Stimulated activated CD8-positive, alpha-beta memory T cell treated with anti-CD3 and anti-CD28 coated beads, Interleukin-15, amount 100 ng/mL, for 48 hours (primary cell): ENCODE data around the gene MAP4.

Experiments used
- DNase-seq, 2 donors: peaks; one replicate each; pipeline ENCODE4 v3.0.0-alpha.2; 2020; ENCODE audit warnings: low read depth in 2 of 2

The MAP4 gene

DNA sequence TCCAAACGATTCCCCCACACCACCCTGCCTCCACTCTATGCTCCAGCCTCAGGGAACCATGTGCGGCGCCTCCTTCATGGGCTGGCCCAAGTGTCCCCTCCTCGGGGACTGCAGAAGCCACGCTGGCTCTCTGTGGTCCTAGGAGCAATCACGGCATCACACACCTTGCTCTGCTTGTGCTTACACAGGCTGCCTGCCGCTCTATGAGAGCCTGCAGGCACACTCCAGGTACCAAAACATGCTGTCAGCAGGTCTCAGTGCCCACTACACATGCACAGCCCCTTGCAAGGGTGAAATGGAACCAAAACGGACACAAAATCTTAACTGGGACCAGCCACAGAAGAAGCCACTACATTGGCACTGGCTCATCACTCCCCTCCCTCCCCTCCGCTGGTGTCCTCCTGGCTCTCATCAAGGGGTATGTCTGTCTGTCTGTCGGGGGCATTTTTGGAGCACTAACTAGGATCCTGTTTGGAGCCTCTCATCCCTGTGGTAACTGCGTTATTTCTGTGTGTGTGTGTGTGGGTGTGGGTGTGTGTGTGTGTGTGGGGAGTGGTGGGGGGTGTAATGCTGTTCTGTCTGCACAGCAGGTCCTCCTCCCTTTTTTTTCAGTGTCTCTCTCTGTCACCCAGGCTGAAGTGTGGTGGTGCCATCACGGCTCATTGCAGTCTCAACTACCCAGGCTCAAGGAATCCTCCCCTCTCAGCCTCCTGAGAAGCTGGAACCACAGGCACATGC lies 152.7 kb downstream of the MAP4 start:
- DNase-seq, result no peak

DNA sequence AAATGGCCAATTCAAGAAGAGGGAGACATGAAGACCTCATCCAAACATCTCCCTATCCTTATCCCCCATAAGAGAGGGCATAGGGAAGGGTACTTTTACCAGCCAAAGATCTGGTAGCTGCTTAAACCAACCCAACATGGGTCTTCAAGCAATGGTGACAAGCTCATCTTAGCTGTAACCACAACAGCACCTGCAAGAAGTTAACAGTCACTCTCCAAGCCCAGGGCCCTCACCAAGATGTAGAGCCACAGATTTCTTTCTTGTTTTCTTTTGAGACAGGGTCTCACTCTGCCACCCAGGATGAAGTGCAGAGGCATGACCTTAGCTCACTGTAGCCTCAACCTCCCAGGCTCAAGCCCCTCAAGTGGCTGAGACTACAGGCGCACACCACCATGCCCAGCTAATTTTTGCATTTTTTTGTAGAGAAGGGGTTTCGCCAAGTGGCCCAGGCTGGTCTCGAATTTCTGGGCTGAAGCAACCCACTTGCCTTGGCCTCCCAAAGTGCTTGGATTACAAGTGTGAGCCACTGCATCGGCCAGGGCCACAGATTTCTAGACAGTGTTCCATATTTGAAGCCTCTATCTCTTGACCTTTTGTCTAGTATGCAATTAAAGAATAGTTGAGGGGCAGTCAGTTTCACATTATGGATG lies 156.1 kb downstream of the MAP4 start:
- DNase-seq, result no peak

DNA sequence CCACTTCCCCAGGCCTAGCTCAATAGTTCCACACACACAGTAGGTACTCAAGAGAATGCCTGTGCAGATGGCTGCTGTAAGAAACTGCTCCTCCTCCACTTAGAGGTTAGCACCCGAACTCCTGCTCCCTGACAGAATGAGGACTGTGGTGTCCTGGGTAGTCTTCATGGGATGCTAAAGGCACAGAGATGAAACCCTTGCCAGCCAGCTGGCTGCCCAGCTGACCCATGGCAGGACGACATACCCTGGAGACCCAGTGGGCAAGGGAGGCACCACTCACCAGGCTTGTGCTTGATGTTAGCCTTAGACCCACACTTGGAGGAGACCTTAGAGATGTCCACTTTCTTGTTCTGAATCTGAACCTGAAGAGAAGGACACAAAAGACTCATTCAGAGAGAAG lies 159.1 kb downstream of the MAP4 start:
- DNase-seq, result no peak

DNA sequence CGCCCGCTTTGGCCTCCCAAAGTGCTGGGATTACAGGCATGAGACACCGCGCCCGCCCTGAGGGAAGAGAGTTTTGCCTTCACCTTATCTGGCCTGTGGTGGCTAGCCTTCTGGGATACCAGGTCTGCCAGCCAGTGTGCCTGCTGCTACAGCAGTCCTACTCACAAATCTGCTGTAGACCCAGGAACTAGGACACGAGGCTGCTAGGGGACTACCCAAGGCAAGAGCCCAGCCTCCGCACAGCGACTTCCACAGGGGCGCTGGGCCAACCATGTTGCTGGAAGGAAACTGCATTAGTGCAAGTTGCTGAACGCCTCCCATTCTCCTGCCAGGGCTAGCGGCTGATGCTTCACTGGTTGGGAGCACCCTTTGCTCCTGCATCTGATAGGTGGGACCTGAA lies 159.5 kb downstream of the MAP4 start:
- no peak for DNase-seq

DNA sequence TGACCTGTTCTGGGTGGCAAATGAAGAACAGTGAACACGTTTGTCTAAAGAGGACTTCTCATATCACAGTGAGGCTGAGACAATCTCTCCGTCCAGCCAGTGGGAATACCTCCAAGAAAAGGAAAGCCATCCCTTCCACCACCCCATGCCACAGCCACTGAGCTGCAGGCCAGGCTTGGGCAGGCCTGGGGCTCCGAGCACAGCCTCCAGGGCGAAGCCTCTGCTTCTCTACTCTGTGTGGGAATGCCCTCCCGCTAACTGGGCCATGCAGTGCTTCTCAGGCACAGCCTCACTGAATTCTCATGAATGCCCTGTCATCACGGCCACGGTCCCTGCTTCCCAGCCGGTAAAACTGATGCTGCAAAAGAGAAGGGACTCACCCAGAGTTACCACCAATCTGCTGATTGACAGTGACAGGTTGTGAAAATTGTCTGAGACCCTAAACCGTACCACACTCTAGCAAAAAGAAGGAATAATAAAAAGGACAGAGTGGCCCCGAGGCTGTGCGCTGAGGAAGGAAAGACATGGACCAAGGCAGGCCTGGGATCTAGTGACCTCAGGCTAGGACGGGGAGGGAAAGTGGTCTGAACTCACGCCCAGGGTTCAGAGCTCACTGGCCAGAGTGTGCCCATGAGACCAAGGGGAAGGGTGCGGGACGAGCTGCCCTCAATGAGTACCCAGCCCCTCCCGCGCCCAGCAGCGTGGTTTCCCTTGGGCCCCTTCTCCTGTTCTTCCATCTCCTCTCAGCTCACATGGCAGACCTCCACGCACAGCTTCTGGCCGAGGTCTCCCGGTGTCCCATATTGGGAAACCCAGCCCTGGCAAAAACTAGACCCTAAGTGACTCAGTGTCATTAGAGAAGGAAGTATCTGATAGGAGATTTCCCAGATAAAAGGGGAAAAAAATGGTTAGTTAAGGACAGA lies 160.5 kb downstream of the MAP4 start:
- no peak for DNase-seq

DNA sequence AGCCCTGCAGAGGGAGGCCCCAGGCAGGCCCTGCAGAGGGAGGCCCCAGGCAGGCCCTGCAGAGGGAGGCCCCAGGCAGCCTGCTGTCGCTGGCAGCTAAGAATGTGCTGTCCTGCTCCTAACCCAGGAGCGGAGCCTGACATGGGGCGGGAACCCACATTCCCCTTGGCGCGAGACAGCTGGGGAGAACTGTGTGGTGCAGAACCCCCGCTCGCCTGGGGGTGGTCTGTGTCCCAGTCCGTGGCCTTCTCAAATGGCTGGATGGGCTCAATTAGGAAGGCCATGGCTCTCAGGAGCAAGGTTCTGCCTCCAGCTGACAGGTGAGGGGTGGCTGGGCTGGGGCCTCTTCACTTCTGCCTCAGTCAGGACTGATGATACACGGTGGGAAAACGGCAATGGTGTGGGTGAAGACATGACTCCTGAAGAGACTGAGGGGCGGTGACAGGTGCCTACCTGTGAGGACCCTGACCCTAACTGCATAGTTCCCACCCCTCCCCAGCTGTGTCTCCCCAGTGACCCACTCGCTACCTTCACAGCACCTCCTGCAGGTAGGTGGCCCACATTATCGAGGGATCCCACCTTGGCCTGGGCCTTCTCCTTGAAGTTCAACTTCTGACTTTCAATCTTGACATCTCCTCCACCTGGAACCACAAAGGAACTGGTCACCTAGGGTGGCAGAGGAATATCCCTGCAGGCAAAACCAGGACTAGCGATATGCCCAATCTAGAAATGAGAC lies 161.3 kb downstream of the MAP4 start:
- no peak for DNase-seq

DNA sequence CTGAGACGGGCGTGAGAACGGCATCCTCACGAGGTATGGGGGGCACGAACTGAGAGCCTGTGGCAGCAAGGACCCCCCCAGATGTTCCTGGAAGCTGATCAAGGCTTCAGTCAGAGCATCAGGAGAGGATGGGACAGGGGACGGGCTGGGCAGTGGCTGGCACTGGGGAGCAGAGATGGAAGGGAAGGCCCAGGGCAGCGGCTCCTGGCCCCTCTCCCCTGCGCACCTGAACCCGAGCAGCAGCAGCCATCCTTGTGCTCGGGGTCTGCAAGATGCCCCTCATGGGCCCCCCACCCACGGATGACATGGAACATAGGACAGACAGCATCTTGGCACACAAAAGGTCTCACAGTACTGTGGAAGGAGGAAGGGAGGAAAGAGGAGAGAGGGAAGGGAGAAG lies 161.9 kb downstream of the MAP4 start:
- DNase-seq, result no peak

DNA sequence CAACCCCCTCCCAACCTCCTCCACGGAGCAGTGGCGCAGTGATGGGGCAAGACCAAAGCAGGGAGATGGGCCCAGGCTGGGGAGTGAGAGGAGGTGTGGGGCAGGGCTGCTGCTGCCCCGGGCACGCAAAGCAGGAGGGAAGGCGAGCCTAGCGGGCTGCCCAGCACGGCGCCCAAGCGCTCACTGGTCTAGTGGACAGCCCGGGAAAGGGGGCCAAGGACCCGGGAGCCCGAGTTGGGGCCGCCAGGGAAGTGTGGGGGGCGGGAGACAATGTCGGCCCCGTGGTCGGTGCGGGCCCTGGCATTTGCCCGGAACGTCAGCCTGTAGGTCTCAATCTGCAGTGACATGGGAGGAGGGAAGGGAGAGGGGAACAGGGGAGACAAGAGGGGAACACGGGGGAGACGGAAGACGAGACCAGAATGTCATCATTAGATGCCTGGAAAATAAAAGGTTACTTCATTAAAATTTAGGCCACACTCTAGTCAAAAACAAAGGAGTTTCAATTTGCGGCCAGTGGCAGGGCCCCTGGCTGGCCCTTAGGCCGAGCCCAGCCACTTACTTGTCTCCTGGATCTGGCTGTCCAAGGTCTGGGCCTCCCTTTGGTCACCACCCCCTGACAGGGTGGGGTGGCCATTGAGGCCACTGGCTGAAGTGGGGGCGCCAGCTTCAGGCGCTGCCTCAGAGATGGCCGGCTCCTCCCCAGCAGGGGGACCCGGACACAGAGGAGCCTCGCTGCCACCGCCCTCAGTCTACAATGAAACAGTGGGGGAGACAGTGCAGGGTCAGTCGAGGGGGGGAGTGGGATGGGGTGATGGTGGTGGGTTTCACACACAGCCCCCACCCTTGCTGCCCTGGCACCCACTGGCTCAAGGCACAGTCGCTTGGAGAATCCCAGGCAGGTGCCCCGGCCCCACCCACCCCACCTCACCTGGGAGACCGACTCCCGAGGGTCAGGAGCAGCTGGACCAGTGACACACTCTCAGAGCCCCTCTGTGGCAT lies 163.3 kb downstream of the MAP4 start:
- no peak for DNase-seq

DNA sequence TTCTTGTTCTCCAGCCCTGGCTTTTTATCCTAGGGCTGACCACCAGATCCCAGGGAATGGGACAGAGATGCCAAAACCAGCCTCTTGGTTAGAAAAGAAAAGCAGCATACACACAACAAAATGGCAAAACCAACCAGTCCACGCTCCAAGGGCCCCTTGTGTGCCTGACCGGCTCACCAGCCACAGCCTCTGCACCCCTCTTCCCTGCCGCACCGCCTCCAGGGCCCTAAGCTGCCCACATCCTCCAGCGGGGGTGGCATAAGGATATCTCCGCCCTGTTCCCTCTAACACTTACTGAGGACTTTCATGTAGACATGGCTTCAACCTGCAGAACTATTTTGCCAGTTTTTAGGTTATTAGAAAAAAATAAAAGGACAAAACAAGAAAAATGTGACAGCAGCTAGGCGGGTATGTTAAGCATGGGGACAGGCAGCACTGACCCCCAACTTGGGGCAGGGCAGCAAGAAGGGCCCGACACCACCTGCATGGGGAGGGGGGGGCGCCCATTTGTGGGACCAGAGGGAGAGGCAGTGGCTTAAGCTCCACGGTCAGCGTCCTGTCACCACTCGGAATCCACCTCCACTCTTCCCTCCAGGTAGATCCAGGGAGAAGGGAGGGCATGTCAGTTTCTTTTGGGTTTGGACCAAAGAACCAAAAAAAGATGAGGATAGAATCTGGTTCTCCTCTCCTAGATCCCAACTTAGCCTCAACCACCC lies 164.2 kb downstream of the MAP4 start:
- no peak for DNase-seq

DNA sequence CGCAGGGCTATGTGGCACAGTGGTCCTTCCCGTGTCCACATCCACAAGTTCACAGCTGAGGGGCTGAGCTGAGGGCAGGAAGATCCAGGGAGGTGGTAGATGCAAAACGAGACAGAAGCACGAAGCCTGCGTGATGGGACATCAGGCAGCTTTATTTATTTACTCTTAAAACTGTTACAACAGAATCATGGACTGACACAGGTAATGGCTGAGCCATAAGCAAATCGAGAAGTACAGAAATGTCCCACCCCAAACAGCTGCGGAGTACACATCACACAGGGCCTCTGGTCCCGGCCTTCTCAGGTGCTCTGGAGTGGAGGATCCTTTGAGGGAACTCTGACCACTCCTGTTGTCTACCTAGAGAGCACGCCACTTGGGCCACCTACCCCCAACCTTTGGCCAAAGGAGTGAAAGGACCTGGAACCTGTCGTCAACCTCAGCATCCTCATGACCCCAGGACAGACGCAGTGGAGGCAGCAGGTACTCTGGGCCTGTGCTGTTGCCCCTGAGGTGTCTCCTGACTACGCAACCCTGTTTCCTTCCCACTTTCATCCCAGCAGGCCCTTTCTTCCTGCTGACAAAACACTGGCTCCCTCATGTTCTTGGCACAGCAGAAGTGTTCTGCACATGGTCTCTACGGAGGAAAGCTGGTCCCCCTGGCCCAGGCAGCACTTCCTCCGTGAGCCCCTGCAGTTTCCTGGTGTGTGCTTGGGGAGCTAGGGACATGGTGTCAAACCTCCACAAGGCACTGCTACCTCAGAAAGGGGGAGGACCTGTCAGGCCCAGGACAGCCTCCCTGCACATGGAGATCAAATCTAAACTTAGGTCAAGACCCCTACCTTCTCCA lies 165.4 kb downstream of the MAP4 start:
- DNase-seq, result no peak

DNA sequence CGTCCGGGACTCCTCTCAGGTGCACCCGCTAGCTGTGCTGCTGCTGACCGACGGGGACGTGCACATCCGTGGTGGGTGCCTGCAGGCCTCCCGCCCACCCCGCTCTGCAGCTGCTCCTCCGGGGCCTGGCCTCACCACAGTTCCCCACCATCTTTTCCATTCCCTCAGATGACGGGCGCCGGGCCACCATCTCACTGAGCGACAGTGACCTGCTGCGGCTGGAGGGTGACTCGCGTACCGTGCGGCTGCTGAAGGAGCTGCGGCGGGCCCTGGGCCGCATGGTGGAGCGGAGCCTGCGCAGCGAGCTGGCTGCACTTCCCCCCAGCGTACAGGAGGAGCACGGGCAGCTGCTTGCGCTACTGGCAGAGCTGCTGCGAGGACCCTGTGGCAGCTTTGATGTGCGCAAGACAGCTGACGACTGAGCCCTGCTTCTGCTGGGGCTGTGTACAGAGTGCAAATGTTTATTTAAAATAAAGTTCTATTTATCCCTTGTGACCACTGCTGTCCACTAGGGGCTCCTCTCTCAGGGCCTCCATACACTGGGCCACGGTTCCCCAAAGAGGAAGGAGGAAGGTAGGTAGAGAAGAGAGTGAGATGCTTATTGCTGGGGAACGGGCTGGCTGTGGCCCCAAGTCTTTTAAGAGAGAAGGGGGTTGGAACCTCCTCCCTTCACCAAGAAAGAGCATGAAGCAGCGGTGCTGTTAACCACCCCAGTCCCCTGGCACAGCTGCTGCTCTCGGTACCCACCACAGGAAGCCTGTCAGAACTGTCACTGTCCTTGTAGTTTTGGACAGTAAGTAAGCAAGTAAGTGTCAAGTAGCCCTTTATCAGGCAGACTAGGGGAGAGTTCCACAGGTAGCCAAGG lies 166.3 kb downstream of the MAP4 start:
- DNase-seq, result no peak

DNA sequence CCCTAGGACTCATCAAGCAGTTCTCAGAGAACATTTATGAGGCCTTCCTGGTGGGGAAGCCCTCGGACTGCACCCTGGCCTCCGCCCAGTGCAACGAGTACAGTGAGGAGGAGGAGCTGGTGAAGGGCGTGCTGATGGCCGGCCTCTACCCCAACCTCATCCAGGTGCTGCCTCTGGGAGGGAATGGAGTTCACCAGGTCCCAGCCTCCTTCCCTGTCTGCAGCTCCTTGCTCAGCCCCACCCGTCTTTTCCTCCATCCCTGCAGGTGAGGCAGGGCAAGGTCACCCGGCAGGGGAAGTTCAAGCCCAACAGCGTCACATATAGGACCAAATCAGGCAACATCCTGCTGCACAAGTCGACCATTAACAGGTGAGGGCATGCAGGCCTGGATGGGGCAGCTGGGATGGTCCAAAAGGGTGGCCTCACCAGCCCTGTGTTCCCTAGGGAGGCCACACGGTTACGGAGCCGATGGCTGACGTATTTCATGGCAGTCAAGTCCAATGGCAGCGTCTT lies 167.0 kb downstream of the MAP4 start:
- DNase-seq, result no peak

DNA sequence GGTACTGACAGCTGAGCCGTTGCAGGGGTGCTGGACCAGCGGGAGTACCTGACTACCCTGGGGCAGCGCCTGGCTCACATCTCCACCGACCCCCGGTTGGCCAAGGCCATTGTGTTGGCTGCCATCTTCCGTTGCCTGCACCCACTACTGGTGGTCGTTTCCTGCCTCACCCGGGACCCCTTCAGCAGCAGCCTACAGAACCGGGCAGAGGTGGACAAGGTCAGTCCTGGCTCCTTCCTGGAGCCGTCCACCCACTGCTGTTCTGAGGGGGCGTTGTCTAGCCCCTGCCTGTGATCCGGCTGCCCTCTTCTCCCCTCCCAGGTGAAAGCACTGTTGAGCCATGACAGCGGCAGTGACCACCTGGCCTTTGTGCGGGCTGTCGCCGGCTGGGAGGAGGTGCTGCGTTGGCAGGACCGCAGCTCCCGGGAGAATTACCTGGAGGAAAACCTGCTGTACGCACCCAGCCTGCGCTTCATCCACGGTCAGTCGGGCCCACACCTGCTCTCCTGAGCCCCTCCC lies 167.6 kb downstream of the MAP4 start:
- no peak for DNase-seq

DNA sequence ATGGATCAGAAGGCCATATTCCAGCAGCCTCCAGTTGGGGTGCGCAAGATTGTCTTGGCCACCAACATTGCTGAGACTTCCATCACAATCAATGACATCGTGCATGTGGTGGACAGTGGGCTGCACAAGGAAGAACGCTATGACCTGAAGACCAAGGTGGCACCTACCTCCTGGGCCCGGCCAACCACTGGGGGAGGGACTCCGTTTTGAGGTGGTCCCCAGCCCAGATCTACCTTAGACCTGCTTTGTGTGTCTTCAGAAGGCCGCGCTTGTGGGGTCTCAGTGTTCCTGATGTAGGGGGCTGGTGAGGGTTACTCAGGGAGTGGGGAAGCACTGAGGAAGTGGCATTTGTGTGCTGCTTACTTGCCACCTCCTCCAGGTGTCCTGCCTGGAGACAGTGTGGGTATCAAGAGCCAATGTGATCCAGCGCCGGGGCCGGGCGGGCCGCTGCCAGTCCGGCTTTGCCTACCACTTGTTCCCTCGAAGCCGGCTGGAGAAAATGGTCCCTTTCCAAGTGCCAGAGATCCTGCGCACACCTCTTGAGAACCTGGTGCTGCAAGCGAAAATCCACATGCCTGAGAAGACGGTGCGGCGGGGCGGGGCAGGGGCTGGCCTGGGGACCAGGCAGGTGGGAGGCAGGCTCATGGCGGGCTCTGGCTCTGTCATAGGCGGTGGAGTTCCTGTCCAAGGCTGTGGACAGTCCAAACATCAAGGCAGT lies 168.3 kb downstream of the MAP4 start:
- DNase-seq, result no peak

DNA sequence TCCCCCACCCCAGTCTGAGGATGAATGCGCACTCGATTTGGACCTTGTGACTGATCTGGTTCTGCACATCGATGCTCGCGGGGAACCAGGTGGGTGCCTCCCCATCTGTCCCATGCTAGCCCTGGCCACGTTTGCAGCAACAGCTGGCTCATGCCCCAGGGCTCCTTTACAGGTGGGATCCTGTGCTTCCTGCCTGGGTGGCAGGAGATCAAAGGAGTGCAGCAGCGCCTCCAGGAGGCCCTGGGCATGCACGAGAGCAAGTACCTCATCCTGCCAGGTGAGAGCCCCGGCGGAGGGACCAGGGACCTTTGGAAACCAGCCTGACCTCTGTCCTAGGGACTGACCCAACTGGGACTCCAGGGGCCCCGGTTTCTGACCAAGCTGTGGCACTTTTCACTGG lies 169.0 kb downstream of the MAP4 start:
- DNase-seq, result no peak

DNA sequence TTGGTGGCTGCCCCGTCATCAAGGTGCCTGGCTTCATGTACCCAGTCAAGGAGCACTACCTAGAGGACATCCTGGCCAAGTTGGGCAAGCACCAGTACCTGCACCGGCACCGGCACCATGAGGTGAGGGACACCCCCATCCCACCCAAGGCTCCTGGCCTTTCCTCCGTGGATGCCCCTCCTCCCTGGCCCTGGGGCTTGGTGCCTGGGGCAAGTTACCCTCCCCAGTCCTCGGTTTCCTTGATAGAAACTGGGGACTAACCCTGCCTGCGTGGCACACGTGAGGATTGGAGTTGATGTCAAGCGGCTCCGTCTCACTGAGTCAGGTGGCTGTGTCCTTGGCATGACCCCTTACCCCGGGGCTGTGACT lies 169.4 kb downstream of the MAP4 start:
- DNase-seq, result no peak
